ENCODE data around the gene SHB.
A peak's percentile ranks its signal among the peaks of the same experiment; 100 is the strongest.
"Not testable (repeated sequence)": the region's sequence is repeated elsewhere in the genome, so short reads cannot be mapped to it uniquely, and the experiment has no call there.

SHB gene

DNA sequence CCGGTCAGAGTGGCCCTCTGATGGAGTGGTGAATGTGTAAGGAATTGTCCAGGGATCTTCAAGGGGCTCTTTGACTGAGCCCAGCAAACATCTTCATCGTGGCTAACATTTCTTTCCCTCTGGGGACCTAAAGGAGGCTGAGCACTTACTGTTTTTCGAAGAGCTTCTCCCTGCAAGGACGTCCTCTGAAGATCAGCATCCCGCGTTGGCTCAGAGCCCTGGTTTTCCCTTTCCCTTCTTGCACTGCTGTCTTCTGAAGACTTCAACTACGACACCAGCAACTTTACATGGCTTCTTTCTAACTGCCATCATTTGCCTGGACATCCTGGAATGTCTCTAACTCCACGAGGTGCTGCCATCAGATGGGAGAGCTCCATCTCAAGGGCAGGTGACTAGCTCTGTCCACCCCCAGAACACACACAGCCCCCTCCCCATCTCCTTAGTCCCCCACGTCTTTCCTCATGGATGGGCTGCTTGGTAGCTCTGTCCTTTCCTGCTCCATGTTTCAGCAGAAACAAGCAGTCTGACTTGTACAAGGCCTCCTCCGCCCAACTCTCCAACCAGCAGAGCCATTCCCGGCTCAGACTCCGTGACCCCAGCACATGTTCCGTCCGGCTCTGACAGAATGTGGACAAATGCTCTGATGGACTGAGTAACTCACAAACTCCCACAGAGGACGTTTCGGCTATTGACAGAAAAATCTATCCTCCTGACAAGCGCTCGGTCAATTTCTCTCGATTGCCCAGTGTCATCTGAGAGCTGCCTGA, 17.1 kb downstream of the SHB start:
- in situ Hi-C loops (cut with HindIII; ENCODE audit: low pct_ligation_motif_present, low pct_unique_long_range_greater_than_20kb, low sequenced_read_pairs): no loop called here
- DNase-seq: no peak

DNA sequence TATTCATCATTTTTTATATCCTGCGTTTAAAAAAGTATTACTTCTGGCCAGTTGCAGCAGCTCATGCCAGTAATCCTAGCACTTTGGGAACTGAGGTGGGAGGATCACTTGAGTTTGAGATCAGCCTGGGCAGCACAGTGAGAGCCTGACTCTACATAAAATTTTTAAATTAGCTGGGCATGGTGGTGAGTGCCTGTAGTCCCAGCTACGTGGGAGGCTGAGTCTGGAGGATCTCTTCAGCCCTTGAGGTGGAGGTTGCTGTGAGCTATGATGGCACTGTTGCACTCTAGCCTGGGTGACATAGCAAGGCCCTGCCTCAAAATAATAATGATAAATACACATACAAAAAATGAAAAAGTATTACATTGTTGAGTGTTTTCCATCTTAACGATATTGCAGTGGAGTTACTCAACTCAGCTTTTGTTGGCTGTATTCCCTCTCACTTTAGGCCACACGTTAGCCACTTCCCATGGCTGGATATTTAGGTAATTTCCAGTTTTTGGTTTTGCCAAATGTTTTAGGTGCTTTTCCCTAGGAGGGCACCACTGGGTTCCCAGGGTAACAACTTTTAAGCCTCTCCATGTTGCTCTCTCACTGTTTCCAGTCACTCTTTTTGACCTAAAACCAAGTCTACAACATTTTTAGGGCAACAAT, 20.6 kb downstream of the SHB start:
- in situ Hi-C loops (cut with HindIII; ENCODE audit: low pct_ligation_motif_present, low pct_unique_long_range_greater_than_20kb, low sequenced_read_pairs): no loop called here
- DNase-seq: no peak

DNA sequence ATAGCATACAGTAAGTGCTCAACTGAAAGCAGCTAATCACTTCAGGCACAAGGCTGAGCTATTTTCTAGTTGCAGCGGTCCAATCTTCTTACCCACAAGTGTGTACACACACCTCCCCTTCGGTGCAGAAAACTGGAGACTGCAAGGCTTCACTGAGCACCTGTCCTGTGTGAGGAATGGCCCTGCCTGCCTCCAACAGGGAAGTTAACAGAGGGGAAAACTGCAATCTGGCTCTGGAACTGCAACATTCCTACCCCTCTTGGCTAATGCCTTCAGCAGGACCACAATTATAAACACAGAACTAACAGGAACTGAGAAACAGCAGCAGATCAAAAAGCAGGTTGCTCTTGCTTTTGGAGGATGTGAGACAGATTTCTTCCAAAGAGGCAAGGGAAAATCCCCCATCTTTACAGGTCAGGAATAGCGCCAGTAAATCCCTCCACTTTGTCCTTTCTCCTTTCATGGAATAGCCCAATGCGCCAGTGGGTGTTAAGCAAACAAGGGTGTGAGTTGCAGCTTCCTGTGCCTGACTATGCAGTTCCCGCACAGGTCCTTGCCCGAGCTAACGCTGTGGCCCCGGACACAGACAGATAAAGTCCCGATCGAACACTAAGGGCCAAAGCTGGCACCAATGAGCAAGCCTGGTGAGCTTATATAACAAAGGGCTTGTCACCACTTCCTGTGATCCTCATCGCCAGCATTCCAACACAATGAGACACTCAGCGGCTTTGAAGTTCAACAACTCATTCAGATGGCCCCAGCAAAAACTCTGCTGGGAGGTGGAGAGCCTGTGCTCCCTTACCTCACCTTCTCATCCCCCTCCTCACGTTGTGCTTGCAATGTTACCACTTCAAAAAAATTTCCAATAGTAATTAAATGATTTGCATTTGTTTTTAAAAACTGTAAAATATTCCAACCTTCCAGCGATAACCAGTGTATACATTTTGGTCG, 21.5 kb downstream of the SHB start:
- in situ Hi-C loops (cut with HindIII; ENCODE audit: low pct_ligation_motif_present, low pct_unique_long_range_greater_than_20kb, low sequenced_read_pairs): no loop called here
- peak; percentile 96 for DNase-seq

DNA sequence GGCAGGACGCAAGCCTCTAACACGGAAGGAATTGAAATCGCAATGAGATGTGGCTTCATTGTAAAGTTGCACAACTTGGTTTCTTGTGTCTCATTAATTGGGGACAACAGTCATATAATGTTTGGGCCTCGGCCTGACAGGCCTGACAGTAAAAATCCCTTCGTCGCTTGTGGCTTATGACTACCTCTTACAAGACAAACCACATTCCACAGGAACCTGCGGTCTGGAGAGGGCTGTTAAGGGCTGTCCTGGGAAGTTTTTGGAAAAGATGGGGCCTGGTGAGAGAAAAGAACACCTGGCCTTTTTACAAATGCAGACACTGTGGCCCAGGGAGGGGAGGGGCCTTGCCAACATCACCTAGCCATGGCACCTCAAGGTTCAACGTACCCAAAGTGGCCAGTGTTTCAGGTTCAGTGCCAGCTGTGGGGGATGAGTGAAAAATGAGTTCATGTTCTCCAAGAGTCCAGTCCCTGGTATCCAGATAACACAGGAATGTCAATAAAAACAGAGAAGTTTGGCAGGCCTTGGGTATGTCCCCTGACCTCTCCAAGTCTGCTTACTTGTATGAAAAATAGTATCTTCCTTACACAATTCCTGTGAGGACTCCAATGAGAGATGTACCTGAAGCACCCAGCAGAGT, 22.2 kb downstream of the SHB start:
- in situ Hi-C loops (cut with HindIII; ENCODE audit: low pct_ligation_motif_present, low pct_unique_long_range_greater_than_20kb, low sequenced_read_pairs): no loop called here
- DNase-seq: peak; percentile 73

DNA sequence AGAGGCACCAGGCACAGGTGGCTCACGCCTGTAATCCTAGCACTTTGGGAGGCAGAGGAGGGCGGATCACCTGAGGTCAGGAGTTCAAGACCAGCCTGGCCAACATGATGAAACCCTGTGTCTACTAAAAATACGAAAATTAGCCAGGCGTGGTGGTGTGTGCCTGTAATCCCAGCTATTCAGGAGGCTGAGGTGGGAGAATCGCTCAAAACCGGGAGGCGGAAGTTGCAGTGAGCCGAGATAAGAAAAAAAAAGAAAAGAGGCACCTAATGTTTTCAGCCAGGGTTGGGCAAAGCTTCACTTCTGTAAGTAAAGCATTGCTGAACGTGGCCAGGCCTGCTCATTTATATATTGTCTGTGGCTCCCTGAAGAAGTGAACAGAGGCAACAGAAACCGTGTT, 23.1 kb downstream of the SHB start:
- in situ Hi-C loops (cut with HindIII; ENCODE audit: low pct_ligation_motif_present, low pct_unique_long_range_greater_than_20kb, low sequenced_read_pairs); DNase-seq: not testable (repeated sequence)

DNA sequence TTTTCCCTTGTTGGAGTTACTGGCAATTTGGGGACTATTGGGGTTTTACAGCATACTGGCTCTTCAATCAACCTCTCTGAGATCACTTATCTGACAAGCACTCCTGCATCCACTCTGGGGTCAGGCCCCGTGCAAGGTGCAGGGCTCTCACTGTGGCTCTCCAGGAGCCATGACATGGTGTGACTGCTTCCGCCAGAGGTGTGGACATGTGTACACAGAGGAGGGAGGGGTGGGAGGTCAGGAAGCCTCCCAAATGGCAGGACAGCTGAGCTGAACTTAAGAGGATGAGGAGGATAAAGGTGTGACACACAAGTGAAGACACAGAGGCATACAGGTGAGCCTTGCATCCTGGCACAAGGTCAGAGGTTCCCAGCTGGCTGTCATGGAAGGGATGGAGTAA, 24.3 kb downstream of the SHB start:
- no peak for DNase-seq
- in situ Hi-C loops (cut with HindIII; ENCODE audit: low pct_ligation_motif_present, low pct_unique_long_range_greater_than_20kb, low sequenced_read_pairs): no loop called here

DNA sequence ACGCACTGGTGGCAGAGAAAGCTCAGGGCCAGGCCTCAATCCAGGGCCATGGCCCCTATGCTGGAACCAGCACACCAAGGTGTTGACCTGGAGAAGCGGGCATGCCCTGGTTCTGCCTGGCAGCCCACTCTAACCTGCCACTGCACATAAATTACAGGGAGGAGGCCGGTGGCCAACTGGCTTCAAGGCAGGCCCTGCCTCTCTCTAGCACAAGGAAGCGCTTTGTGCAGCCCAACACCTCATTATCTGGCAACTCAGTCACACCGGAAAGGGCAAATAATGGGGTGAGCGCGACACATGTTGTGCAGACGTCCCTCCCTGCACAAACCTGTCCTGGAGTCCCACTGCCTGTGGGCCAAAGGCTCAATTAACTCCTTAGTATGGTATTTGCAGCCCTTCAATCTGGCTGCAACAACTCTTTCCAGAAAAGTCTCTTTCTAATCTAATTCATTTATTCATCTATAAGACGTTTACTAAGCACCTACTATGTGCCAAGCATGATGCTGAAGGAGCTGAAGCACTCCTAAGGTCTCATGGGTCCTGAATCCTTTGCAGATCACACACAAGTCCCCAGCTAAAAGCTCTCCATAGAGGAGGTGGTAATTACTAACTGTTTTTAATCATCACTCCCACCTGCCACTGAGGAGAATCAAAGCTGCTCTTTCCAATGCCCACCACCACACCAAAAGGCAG, 24.9 kb downstream of the SHB start:
- in situ Hi-C loops (cut with HindIII; ENCODE audit: low pct_ligation_motif_present, low pct_unique_long_range_greater_than_20kb, low sequenced_read_pairs): no loop called here
- no peak for DNase-seq

DNA sequence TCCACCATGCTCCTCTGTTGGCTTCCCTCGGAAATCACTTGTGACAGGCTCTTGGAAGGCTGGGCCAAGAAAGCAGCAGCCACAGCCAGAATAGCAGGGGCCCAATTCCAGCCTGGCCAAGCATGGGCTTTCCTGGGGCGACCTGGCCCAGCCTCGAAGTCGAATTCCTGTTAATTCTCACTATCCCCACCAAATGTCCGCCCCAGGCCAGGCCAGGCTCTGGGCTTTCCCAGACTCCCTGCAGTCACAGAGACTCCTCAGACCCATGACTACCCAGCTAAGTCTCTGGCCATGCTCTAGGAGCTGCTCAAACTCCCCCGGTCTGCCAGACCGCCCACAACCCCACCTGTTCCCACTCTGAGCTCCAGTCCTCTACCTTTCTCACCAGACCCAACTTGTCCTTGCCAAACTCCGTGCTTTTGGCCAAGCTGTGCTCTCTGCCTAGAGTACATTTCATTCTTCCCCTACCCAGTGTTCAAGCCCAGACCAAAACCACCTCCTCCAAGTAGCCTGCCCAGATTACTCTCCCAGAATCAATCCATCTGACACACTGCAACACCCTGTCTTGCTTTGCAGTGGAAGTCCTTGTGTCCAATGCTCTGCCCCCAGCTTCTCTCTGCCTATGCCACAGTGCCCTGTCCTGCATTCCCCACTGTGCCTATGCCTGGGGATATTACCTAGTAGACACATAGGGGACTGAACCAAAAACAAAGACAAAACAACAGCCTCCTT, 26.2 kb downstream of the SHB start:
- in situ Hi-C loops (cut with HindIII; ENCODE audit: low pct_ligation_motif_present, low pct_unique_long_range_greater_than_20kb, low sequenced_read_pairs): no loop called here
- no peak for DNase-seq

DNA sequence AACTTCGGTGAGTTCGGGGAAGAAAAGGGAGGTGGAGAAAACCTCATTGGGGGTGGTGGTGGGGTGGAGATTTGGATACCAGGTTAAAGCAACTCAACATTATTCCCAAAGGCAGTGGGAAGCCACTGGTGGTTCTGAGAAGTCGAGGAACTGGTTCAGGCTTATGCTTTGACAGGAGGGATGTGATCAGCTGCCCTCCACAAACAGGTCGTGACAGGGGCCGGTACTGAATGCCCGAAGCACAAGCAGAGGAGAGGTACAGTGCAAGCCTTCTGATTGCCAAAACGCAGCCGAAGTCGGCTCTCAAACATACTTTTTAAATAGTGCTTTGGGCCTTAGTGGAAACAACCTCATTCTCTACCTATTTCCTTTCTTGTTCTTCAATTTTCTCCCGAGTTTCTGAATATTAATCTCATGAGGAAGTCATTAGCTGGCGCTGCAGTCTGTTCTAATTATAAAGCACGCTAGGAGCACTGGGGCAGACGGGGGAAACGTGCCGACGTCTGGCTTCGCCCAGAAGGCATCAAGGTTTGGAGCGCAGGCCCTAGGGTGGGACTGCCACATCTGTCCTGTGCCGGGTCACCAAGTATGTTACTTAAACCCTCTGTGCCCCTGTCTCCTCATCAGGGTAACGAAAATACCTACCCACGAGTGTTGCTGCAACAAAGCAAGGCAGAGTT, 27.3 kb downstream of the SHB start:
- DNase-seq: no peak
- in situ Hi-C loops (cut with HindIII; ENCODE audit: low pct_ligation_motif_present, low pct_unique_long_range_greater_than_20kb, low sequenced_read_pairs): no loop called here

DNA sequence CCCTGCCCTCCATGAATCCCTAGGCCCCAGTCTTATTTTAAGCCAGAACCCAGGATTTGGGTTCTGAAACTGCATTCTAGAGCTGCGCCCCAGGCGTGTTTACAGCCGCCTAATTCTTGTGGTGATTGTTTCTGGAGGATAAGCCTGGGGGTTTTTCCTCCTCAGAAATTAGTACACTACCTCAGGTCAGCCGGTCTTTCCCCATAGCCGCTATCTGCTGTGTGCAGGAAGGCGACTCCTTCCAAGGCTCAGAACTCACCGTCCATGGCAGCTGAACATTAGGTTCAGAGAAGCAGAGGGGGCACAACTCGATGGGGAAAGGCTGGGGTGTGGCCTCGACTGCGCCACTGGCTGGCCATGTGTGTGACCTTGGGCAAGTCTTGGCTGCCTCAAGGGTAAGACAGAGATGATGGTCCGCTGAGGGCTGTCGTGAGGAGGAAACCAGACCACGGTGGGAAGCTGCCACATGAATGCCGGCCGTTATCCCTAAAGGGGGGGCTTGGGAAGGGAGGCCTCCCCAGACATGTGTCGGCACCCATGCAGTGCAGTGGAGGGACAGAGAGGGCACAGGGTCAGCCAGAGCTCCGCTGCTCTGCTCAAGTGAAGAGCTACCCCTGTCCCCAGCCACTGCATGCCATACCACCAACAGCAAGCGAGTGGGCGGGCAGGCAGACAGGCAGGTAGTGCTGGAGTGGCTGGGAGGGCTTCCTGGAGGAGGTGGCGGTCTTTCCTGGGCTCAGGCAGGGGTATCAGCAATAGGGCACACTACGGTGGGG, 28.9 kb downstream of the SHB start:
- in situ Hi-C loops (cut with HindIII; ENCODE audit: low pct_ligation_motif_present, low pct_unique_long_range_greater_than_20kb, low sequenced_read_pairs): no loop called here

DNA sequence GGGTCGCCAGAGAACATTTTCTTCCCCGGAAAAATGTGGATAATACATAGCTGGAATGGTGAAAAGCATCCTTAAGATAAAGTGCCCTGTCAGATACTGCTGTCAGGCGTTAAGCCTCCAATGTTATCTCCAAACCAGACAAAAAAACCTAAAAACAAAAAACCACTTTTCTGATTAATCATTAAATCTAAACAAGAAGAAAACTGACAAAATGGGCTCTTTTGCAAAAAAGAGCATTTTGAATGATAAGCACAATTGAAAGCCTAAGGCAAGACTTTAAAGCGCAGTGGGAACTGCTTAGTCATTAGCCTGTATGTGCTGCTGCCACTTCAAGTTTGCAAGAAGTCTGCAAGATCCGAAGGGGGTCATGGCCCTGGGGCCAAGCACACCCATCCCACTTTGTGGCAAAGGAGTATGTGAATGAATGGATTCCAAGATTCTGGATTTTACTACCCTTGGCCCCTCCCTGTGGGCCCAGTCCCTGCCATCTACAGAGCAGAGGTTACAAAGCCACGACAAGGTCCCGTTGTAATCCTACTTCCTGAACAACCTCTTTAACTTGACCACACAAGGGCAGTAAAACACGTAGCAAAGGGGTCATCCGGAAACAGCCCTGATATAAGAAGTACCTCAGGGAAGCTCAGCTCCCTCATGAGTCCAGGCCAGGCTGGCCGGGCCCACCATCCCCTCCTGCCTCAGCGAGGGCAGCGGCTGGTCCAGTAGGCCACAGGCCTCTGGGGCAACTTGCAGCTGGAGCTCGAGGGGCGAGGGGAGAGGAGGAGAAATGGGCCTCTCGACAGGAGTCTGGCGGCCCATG, 29.7 kb downstream of the SHB start:
- no peak for DNase-seq
- in situ Hi-C loops (cut with HindIII; ENCODE audit: low pct_ligation_motif_present, low pct_unique_long_range_greater_than_20kb, low sequenced_read_pairs): no loop called here

More for the DNA sequence above, 28.9 kb downstream of the SHB start:
- no peak for DNase-seq

DNA sequence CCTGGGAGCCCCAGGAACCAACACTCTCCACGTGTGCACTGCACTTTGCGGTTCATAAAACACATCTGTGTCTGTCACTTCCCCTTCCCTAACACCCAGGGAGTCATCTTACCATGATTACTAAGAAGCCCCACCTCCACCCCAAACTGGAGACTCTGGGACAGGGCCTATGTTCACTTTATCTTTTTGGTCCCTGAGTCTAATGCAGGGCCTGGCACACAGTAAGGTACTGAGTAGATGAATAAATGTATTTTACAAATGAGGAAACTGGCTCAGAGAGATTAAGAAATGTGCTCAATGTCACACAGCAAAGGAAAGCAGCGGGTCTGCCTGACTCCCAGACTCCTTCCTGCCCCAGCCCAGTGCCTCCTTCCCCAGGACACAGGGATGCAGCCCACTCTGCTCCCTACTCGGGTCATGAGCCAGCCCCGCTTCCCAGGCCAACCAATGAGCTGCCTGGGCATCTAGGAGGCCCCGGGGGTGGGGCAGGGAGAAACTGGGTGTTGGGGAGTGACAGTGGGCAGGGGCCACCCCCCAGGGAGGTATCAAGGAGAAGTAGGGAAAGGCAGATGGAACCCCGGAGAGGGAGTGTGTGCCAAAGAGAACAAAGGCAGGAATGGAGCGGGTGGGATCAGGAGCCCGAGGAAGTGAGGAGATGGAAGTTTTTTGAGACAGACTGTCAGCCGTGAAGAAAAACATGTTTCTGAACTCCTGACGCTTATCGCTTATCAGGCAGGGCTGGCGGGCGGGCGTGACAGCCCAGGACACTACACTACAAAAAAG, 30.5 kb downstream of the SHB start:
- no peak for DNase-seq
- in situ Hi-C loops (cut with HindIII; ENCODE audit: low pct_ligation_motif_present, low pct_unique_long_range_greater_than_20kb, low sequenced_read_pairs): no loop called here

DNA sequence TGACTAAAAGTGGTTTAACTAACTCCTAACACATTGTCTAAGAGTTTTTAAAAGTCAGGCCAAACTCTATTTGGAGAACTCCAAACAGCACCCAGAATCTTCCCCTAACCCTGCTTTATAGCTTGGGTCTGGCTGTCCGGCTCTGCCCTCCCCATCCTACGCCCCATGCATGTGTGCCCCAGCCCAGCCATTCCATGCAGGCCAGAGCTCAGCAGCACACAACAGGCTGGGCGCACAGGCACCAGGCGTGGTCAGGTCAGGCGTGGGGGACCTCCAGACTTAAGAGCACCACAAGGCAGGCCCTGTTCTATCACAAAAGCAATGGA, 31.1 kb downstream of the SHB start:
- in situ Hi-C loops (cut with HindIII; ENCODE audit: low pct_ligation_motif_present, low pct_unique_long_range_greater_than_20kb, low sequenced_read_pairs): no loop called here
- no peak for DNase-seq

DNA sequence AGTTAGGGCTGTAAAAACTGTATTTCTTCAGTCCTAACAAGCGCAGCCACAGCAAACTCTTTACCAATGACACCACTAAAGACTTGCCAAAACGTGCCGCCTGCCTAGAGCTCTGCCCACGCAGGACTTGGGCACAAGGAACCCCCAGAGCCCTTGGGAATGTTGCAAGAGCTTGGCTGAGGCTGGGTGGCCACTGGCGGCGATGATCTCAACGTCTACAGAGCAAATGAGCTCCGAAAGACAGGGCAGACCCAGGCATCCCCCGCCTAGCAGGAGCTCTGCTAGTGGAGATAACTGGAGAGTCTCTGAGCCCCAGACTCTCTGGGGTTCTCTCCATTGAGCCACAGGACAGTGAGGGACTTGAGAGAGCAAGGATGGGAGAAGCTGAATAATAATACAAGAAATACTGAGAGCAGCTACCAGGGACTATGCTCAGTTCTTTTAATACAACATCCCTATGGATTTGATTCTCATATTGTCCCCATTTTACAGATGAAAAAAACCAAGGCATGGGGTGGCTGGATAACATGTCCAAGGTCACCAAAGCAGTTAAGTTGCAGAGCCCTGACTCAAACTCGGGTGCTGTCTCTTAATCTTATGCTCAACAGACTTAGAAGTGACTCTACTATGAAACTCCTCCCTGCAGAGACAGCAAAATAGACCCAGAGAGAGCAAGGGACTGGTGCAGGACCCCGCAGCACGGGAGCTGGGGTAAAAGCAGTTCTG, 32.5 kb downstream of the SHB start:
- no peak for DNase-seq

DNA sequence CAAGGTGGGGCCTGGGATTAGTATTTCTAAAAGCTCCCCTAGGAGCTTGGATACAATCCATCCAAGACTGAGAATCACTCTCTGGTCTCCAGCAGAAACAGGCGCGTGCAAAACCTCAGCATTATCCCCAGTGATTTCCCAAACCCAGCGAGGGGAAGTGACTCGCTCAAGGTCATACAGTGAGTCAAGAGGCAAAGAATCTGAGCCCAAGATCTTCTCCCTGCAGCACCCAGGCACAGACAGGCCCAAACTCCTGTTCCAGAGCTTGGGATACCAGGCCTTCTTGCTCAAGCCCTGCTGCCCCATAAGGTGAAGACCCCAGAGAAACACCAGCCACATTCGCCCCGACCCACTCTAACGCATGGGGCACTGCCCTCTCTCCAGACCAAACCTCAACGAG, 33.2 kb downstream of the SHB start:
- in situ Hi-C loops (cut with HindIII; ENCODE audit: low pct_ligation_motif_present, low pct_unique_long_range_greater_than_20kb, low sequenced_read_pairs): no loop called here
- DNase-seq: peak; percentile 71

More for the DNA sequence above, 32.5 kb downstream of the SHB start:
- in situ Hi-C loops (cut with HindIII; ENCODE audit: low pct_ligation_motif_present, low pct_unique_long_range_greater_than_20kb, low sequenced_read_pairs): no loop called here

Data from ACHN (cell line).